GDM1 (cell line): ENCODE measurements around the gene IGF2R.

ENCODE experiments used
- DNase-seq: peaks from one replicate; lab custom pipeline; 2025; lab: John Stamatoyannopoulos, UW

IGF2R gene

DNA sequence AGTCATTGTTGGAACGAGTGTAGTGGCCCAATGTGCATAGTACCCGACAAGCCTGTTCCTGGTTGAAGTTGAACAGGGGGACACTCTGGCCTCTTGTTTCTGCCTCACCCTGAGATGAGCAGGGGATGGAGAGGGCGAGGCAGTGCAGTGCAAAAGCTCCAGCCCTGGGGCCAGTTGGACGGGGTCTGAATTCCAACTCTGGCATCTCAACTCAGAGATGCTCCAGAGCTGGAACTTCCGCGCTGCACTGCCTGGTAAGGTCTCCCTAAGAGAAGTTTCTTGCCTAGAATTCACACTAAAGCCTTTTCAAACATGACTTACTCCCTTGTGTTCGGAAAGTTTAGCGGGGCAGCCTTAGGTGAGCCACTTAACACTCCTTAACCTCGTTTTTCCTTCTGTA is 80.5 kb downstream of the IGF2R start:
- DNase-seq: no peak

DNA sequence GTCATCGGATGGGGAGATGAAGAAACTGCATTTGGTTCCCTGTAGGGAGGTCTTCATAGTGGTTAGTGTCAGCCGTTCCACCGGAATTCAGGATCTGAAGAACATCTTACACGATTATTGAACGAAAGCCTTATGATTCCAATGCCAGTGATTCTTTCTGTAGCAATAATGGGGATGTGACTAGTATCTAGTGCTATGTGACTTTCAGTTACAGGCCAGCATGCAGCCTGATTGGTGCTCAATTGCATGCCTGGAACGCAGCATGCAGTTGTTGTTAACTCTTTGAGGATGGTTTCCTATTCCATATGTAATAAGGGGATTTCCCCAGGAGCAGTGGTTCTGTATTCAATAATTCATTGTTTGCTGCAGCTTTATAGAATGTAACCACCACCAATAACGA is 81.1 kb downstream of the IGF2R start:
- DNase-seq: no peak

DNA sequence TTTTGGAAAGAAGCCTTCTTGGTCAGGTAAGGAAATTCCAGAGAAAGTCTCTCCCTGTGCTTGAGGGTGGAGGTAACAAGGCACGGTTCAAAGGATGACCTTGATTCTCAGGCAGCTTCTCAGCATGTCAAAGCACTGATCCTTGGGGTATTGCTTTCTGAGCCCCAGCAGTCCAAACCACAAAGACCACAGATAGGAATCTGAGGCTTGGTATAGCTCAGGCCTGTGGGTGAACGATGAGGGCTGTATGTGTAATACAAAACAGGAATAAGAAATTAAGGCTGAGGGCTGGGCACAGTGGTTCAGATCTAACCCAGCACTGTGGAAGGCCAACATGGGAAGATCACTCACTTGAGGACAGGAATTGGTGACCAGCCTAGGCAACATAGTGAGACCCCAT is 82.5 kb downstream of the IGF2R start:
- DNase-seq: no peak

DNA sequence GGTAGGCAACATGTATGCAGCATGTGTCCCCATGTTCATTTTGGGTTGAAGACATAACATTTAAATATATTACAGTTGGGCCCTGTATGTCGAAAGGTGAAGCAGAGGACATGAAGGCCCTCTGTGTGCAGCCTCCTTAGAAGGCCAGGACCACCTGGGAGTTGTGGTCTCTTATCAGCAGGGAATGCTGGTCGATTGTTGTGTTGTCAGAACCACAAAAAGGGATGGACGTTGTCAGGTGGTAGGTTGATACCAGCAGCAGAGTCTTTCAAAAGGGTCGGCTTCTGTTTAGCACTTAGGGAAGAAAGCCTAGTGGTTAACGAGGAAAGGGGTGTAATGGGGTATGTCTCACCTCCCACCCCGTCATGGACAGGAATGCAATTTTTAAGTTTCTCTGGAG is 85.4 kb downstream of the IGF2R start:
- no peak for DNase-seq

DNA sequence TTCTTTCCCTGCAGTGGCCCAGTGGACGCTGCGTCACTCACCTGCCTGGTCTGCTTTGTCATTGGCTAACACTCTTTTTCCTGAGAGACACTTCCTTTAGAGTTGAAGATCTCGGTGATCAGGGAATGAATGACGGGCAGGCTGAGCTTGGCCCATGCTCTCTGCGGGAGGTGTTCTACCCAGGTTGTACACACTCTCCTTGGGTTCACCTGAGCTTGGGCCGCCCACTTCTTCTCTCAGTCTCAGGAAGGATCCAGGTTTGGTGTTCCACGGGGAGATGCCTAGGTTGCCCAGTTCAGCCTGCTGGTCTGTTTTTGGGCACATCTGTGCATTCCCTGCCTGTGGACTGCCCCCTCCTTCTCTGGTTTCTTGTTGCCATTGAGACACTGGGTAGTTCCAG is 86.0 kb downstream of the IGF2R start:
- no peak for DNase-seq

DNA sequence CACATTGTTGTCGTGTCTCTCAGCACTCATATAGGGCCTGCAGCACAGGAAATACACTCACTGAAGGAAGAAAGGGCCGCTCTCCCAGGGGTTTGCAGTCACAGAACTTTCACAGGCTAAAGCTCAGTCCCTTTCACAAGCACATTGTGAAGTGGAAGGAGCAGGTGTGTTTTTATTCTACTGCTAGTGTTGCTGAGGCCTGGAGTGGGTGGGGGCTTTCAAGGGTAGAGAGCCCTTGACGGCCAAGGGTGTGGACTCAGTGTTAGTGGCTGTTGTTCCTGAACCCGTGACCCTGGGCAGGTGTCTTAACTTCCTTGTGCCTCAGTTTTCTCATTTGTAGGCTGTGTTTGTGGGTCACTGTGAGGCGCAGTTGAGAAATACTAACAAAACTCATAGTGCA is 86.5 kb downstream of the IGF2R start:
- DNase-seq: no peak

DNA sequence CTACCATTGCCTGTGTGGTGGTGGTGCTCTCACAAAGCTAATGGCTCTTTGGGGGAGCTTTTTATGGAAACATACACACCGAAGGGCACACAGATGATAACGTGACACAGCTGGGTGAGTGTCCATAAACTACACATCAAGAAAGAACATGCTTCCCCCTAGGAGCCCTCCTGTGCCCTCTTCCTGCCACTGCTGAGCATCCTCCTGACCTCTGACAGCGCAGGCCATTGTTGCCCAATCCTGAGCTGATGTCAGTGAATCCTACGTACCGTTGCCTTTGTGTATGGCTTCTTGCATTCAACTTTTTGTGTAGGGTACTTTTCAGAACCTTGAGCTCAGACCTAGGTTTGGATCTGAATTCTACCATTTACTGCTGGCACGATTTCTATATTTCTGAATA is 86.9 kb downstream of the IGF2R start:
- no peak for DNase-seq

DNA sequence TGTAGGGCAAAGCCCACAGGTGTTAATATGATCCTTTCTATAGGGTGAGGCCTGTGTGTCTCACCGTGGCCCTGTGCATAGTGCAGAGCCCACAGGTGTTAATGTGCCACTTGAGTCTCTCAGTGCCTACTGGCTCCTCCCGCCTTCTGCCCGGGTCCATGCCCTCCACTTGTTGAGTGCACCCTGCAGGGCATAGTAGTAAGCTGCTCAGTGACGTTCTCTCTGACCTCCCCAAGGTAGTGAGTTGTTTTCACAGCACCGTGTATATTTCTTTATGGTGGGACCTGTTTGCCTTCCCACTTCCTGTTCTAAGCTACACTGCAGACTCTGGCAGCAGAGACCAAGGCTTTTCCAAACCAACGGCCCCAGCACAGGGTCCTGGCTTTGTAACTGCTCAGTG is 88.2 kb downstream of the IGF2R start:
- no peak for DNase-seq

DNA sequence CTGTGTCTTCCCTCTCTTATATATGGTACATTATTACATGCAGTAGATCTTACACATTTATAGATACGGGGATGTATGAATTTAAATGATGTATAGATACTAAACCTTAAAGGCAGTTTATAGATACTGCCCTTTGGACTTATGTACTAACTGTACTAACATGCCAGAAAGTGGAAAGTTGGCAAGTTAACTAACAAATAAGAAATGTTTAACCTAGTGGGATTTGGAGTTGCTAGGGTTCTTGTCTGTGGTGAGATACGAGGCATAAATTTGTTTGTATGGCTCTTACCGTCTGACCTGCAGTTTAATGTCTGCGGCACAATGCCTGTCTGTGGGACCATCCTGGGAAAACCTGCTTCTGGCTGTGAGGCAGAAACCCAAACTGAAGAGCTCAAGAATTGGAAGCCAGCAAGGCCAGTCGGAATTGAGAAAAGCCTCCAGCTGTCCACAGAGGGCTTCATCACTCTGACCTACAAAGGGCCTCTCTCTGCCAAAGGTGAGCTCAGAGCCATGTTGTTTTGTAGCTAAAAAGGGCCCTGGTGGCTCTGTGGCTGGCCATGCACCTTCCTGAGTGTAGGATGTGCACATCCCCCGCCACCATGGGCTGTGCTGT is 89.8 kb downstream of the IGF2R start:
- no peak for DNase-seq

DNA sequence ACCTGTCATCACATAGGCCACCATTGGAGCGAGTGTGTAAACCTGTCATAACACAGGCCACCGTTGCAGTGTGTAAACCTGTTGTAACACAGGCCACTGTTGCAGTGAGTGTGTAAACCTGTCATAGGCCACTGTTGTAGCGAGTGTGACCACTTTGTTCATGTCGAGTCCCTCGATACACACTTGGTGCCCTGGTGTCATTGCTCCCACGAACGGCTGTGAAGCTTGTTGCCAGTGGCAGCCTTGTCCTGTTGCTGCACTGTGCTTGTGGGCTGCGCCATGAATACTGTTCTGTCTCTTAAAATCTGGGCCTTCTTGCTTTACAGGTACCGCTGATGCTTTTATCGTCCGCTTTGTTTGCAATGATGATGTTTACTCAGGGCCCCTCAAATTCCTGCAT is 91.3 kb downstream of the IGF2R start:
- no peak for DNase-seq

DNA sequence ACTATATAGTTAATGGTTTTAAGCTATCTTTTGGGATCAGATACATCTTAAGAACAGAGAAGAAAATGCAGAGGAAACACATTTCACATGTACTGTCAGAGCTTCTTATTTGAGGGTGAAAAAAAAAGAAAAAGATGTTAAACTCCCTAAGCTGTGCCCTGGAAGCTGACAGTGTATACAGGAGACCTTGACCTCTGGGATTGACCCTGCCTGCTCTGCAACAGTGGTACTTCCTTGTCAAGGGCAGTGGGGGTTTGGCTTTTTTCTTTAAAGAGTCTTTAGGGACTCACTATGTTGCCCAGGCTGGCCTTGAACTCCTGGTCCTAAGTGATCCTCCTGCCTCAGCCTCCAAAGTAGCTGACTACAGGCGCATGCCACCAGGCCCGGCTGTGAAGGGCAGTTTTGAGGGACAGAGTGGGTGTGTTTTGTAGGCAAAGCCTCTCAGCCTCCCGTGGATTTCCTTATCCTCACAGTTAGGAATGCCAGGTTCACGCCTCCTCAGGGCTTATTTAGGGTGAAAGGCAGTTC is 92.1 kb downstream of the IGF2R start:
- no peak for DNase-seq

DNA sequence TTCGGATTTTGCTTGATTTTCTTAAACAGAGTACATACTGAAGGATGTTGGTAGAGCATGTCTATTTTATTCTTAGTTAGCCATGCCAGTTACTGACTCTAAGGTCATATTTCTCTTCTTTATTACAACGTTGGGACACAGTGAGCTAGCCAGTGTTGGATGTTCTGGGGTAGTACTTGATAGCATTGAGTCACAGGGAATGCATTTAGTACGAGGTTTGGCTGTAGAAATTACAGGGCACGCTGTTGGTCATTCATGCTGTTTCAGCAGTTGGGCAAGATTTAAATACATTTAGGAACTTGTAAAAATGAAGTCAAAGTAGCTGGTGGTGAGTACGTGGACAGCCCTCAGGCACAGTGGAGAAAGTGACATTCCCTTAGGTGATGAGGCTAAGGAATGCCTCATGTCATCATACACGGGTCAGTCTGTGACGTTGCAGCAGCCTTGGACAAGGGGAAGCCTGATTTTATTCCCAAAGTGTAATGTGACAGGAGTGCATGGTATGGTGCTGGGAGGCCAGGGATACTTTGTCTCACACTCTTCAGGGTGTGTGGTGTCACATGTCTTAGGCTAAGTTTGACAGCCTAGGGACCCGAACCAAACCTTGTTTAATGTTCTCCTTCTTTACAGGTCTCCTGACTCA is 95.0 kb downstream of the IGF2R start:
- no peak for DNase-seq

DNA sequence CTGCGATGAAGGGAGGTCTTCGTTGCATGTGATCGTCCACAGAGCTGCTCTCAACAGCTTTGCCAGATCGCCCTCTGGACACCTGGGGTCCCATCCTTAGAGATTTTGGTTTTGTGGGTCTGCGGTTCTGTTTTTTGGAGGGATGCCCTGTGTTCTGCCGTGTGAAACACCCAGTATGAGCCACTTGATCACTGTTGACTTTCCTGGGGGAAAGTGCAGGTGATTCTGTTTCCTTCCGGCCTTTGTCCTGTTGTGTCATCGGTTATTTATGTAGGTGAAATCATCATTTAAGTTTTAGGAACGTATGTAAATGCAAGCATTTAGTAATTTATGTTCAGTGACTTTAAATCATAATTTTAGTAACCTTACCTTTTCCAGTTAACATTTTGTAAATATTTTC is 96.3 kb downstream of the IGF2R start:
- no peak for DNase-seq

DNA sequence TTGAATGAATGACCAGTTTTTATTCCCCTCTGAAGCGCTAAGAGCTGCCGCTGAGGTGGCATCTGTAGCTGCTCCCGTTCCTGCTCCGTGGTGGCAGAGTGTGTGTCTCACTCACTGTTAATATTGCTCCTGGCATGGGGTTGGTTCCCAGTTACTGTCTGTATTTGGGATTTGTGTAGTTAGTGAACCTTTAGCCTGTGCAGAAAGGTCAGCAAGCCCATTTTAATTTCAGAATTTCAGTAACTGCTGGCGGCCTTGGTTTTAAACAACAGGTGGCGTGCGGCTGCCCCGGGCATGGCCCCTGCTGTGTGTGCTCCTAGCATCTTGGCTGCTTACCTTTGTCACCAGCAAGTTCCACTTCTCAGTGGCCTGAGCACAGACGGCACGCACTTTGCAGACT is 98.7 kb downstream of the IGF2R start:
- DNase-seq: no peak

DNA sequence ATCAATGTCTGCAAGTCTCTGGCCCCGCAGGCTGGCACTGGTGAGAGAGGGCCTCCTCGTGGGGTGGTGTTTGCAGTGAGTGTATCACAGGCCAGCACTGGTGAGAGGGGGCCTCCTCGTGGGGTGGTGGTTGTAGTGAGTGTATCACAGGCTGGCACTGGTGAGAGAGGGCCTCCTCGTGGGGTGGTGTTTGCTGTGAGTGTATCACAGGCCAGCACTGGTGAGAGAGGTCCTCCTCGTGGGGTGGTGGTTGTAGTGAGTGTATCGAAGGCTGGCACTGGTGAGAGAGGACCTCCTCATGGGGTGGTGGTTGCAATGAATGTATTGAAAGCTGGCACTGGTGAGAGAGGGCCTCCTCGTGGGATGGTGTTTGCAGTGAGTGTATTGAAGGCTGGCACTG is 99.5 kb downstream of the IGF2R start:
- no peak for DNase-seq

DNA sequence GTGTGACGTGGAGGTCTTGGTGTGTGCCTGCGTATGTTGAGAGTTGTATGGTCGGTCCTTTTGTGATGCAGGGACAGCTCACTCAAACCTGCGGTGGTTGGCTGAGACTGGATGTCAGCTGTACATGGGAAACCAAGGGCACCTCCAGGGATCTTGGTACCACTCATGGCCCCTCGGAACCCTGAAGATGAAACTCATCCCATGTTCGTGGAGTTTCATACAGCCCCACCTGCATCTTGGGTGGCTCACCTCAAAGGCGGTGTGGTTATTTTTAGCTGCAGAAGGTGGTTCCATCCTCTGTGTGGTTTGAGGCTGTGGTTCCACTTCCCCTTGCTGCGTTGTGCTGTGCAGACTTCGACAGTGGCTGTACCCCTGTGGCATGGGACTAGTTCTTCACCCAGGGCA is 100.2 kb downstream of the IGF2R start:
- DNase-seq: no peak

DNA sequence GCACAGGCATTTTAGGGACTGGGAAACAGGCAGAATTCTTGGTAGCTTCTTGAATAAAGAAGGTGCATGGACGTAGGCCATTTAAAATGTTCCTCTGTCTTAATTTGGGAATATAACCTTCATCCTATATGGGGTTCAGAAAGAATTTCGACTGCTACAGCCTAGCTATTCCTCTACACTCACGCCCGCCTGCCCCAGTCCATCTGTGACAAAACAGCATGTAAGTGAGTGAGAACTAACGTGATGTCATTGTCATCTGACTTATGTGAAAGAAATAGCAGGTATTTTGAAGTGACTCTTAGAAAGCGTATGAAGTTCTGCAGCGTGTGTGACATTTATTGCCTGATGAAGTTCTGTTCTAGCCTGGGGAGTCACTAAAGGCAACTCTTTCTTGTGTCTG is 100.6 kb downstream of the IGF2R start:
- DNase-seq: no peak

DNA sequence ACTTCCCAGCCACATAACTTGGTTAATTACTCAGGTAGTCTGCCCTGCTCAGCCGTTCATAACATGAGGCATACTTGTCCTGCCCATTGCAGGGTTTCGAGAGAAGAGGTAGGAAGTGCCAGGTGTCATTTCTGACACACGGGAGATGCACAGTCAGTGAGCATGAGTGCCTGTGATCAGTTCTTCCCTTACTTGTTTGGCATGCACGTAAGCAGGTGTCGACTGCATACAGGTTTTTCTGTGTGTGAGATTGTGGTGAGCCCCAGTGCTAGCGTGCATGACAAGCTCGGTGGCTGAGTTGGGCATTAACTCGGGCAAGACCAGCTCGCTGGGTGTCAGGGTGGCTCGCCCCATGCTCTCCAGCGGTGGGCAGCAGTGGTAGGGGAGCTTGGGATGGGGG is 101.5 kb downstream of the IGF2R start:
- DNase-seq: no peak

DNA sequence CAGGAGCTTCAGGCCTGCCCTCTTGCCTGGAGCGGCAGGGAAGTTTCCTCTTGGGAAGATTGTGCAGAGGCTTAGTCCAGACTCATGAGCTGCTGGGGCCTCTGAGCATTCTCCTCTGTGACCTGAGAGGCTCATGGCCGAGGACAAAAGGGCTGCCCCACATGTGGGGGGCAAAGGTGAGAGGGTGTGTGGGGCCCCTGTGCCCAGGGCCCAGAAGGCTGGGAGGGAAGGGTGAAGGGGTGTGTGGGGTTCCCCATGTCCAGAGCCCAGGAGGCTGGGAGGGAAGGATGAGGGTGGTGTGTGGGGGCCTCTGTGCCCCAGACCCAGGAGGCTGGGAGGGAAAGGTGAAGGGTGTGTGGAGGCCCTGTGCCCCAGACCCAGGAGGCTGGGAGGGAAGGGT is 101.9 kb downstream of the IGF2R start:
- DNase-seq: no peak

DNA sequence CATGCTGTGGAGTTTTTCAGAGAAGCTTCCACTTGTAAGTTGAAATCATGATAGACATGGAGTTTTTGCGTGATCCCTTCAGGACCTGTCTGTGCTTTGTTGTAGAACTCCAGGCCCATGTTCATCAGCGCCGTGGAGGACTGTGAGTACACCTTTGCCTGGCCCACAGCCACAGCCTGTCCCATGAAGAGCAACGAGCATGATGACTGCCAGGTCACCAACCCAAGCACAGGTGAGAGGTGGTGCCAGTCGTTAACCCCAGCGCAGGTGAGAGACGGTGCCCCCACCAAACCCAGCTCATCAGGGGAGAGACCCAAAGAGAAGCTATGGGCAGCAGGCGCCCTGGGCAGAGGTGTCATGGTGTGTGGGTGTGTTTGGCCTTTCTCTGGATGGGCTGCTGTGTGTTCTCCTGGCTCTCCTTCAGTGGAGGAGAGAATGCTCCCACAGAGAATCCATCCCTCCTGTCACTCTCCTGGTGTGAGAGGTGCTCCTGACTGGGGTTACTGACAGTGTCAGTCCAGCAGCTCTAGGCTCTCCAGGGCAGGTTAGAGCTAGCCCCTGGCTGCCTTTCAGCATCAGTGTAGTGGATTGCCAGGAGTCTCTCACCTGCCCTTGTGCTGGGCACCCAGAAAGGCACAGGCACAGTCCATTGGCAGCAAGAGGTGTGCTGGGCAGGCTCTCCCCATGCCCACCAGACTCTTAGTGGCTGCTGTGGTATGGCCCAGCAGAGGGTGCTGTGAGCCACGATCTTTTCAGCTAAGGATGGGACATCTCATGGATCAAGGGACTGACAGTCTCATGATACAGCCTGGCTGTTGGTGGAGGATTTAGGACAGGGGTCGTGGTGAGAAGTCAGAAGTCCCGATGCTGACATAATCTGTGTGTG is 103.2 kb downstream of the IGF2R start:
- DNase-seq: no peak

DNA sequence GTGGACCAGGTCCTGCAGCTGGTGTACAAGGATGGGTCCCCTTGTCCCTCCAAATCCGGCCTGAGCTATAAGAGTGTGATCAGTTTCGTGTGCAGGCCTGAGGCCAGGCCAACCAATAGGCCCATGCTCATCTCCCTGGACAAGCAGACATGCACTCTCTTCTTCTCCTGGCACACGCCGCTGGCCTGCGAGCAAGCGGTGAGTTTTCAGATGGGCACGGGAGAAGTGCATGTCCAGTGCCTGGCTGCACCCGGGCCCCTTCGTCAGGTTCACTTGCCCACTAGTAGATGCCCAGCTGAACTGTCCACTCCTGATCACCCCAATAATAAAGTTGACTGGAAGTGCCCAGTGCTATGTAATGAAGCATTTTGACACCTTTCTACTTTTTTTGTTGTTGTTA is 104.4 kb downstream of the IGF2R start:
- no peak for DNase-seq

DNA sequence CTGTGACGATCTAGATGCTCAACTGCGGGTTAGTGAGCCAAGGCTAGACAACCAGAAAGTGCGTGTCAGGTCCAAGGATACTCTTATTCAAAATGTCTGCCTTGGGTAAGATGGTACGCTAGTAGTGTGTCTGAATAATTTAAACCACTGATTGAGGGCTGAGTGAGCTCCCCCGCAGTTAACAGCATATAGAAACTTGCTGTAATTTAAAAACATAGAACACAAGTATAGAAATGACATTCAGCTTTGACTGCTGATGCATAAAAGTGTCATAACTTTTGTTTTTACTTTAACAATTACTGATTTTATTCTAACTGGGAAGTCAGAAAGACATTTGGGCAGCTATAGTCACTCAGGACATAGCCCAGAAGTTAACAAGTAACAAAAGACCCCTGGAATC is 107.1 kb downstream of the IGF2R start:
- no peak for DNase-seq

DNA sequence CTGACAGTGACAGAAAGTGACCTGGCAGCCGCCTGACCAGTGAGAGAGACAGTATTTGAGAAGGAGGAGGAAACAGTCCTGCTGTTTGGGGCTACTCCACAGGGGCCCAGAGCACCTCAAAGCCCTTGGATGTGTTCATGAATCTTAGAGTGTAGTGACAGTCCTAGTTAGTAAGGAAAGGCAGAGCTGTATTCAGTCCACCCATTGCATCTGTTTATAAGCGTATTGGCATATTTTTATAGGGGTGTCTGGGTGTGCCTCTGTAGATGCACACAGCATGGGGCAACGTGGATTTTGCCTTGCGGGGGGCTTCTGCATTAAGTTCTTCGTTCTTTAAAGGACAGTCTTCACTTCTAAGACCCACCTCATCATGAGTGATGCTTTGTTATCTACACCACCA is 108.1 kb downstream of the IGF2R start:
- no peak for DNase-seq
